Kidney tubule cell (primary cell): ENCODE measurements around the gene GAREM1.
A peak's percentile ranks its signal among the peaks of the same experiment; 100 is the strongest.
"Not testable (repeated sequence)": the region's sequence is repeated elsewhere in the genome, so short reads cannot be mapped to it uniquely, and the experiment has no call there.

ENCODE experiments used
- DNase-seq: peaks from one replicate; pipeline ENCODE4 v3.0.0-alpha.2; 2018; ENCODE audit warnings: low spot score

GAREM1 gene

GRCh38 chr18:32368170-32368569 lies 102.5 kb downstream of the GAREM1 start:
- no peak for DNase-seq

GRCh38 chr18:32366586-32367538 lies 103.8 kb downstream of the GAREM1 start:
- DNase-seq, result peak; percentile 86

- DNase-seq, result no peak
These were observed 108.2 kb downstream of the GAREM1 start for GRCh38 chr18:32362484-32362883.

GRCh38 chr18:32360682-32361345 lies 109.9 kb downstream of the GAREM1 start:
- no peak for DNase-seq

- no peak for DNase-seq
These were observed 112.2 kb downstream of the GAREM1 start for GRCh38 chr18:32358529-32358928.

- DNase-seq, result no peak
These were observed 112.6 kb downstream of the GAREM1 start for GRCh38 chr18:32358075-32358474.

GRCh38 chr18:32355896-32356295 lies 114.8 kb downstream of the GAREM1 start:
- DNase-seq, result no peak

GRCh38 chr18:32354518-32354917 lies 116.2 kb downstream of the GAREM1 start:
- no peak for DNase-seq

- DNase-seq, result no peak
These were observed 117.4 kb downstream of the GAREM1 start for GRCh38 chr18:32353257-32353656.

- peak; percentile 32 for DNase-seq
These were observed 119.7 kb downstream of the GAREM1 start for GRCh38 chr18:32351032-32351431.

- peak; percentile 97 for DNase-seq
These were observed 120.8 kb downstream of the GAREM1 start for GRCh38 chr18:32349728-32350395.

GRCh38 chr18:32346671-32347070 lies 124.0 kb downstream of the GAREM1 start:
- DNase-seq, result no peak

- no peak for DNase-seq
These were observed 127.0 kb downstream of the GAREM1 start for GRCh38 chr18:32343634-32344033.

- not testable (repeated sequence) for DNase-seq
These were observed 129.6 kb downstream of the GAREM1 start for GRCh38 chr18:32341112-32341511.

- DNase-seq, result no peak
These were observed 131.6 kb downstream of the GAREM1 start for GRCh38 chr18:32339045-32339444.

- no peak for DNase-seq
These were observed 132.9 kb downstream of the GAREM1 start for GRCh38 chr18:32337821-32338220.

GRCh38 chr18:32337347-32337746 lies 133.3 kb downstream of the GAREM1 start:
- DNase-seq, result no peak

GRCh38 chr18:32335228-32335627 lies 135.5 kb downstream of the GAREM1 start:
- no peak for DNase-seq

- no peak for DNase-seq
These were observed 136.9 kb downstream of the GAREM1 start for GRCh38 chr18:32333781-32334180.

GRCh38 chr18:32332708-32333107 lies 138.0 kb downstream of the GAREM1 start:
- DNase-seq, result no peak

GRCh38 chr18:32328974-32329373 lies 141.7 kb downstream of the GAREM1 start:
- DNase-seq, result no peak

GRCh38 chr18:32328379-32328778 lies 142.3 kb downstream of the GAREM1 start:
- DNase-seq, result peak; percentile 14
